GM12874 (cell line): ENCODE measurements around the gene RAP1GDS1.

Experiments
- TF ChIP-seq, protein P1 (sequence below): IDR thresholded peaks from 2 replicates; pipeline ENCODE4 v1.5.1; 2011; ENCODE audit warnings: low read depth, mild to moderate bottlenecking, control low read depth, low read length, moderate library complexity; ENCODE audit not compliant: insufficient read depth

Gene RAP1GDS1

GRCh38 chr4:98421111-98421510 is 159.9 kb downstream of the RAP1GDS1 start:
- TF ChIP-seq, protein P1, sequence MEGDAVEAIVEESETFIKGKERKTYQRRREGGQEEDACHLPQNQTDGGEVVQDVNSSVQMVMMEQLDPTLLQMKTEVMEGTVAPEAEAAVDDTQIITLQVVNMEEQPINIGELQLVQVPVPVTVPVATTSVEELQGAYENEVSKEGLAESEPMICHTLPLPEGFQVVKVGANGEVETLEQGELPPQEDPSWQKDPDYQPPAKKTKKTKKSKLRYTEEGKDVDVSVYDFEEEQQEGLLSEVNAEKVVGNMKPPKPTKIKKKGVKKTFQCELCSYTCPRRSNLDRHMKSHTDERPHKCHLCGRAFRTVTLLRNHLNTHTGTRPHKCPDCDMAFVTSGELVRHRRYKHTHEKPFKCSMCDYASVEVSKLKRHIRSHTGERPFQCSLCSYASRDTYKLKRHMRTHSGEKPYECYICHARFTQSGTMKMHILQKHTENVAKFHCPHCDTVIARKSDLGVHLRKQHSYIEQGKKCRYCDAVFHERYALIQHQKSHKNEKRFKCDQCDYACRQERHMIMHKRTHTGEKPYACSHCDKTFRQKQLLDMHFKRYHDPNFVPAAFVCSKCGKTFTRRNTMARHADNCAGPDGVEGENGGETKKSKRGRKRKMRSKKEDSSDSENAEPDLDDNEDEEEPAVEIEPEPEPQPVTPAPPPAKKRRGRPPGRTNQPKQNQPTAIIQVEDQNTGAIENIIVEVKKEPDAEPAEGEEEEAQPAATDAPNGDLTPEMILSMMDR: no peak

- TF ChIP-seq, protein P1: no peak
Observed at GRCh38 chr4:98423009-98423408, 161.8 kb downstream of the RAP1GDS1 start.

GRCh38 chr4:98430708-98431403 is 169.7 kb downstream of the RAP1GDS1 start:
- TF ChIP-seq, protein P1: no peak

DNA sequence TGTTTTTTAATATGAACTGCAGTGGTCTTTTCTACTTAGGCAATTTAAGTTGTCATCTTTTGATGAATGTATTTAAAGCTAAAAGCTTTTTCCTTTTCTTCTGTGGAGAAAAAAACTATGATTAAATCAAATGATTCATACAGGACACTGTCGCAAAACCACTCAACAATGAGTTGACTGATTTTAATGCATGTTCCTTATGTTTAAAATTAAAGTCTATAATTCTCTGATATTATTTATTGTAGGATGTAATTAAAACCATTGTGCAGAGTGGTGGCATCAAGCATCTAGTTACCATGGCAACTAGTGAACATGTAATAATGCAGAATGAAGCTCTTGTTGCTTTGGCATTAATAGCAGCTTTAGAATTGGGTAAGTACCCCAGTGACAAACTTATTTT is 172.5 kb downstream of the RAP1GDS1 start:
- TF ChIP-seq, protein P1: no peak

DNA sequence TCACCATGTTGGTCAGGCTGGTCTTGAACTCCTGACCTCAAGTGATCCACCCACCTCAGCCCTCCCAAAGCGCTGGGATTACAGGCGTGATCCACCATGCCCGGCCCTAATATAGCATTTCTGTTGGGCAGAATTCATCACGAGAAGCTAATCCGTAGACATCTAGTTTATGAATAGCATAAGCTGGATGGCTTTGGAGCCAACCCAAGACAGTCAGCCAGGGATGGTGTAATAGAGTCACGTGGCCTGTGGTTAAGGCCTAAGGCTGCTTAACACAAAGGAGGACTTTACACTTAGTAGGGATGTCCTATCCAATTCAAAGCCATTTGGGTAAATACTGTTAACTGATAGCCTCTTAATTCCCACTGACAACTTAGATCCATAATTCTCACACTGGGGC is 173.6 kb downstream of the RAP1GDS1 start:
- TF ChIP-seq, protein P1: no peak

- TF ChIP-seq, protein P1: no peak
Observed at GRCh38 chr4:98444371-98444770, 183.2 kb downstream of the RAP1GDS1 start.

- TF ChIP-seq, protein P1: no peak
Observed at GRCh38 chr4:98446499-98447375, 185.6 kb downstream of the RAP1GDS1 start.
